Measurements from ENCODE around the gene IFI44L. TPM values are rescaled to one million over a fixed set of nuclear protein-coding genes. Genes with fewer than 3 reads are reported as not detected.

Gene IFI44L
- total RNA-seq, 1 experiment from 2014 or later, result 0.10 TPM

GRCh38 chr1:78627321-78627720 is 7.1 kb downstream of the IFI44L start:
- no peak for TF ChIP-seq SP1 (IDR thresholded peaks at IDR 0.05; ENCODE audit: low read depth)
- TF ChIP-seq EGR1 (IDR thresholded peaks at IDR 0.05; ENCODE audit: low read depth), result no peak
- no peak for TF ChIP-seq TCF7L2 (IDR thresholded peaks at IDR 0.05; ENCODE audit: borderline replicate concordance, extremely low read depth, insufficient read depth, insufficient read length)
- TF ChIP-seq REST (IDR thresholded peaks at IDR 0.05; ENCODE audit: low read depth), result no peak
- TF ChIP-seq POLR2A (IDR thresholded peaks at IDR 0.05; ENCODE audit: borderline replicate concordance, extremely low read depth, insufficient read depth, insufficient read length), result no peak
- no peak for TF ChIP-seq EZH2 (IDR thresholded peaks at IDR 0.05)
- Histone ChIP-seq H3K79me2 (ENCODE audit: insufficient read depth, low read length) (no peaks in the 10 kb centered on the region), H3K36me3 (ENCODE audit: control insufficient read depth in 1 of 2, insufficient read depth in 2 of 2, low read length in 2 of 2) (no peaks in the 10 kb centered on the region), H3K9ac (ENCODE audit: low read length) (no peak overlapping the region), H3K4me3 (replicated peaks in 1 of 2; ENCODE audit: low read depth in 1 of 2, low read length in 2 of 2) (no peak overlapping the region), H3K27me3 (ENCODE audit: insufficient read depth, low read length) (no peaks in the 10 kb centered on the region), H4K20me1 (ENCODE audit: insufficient read depth) (no peaks in the 10 kb centered on the region), H3K9me2 (ENCODE audit: insufficient read depth) (no peaks in the 10 kb centered on the region), H3K9me3 (ENCODE audit: control insufficient read depth in 1 of 2, insufficient read depth in 1 of 2, low read depth in 1 of 2, low read length in 2 of 2) (no peaks in the 10 kb centered on the region), H3K4me1 (ENCODE audit: control insufficient read depth in 1 of 2, insufficient read depth in 2 of 2, low read length in 2 of 2) (no peaks in the 10 kb centered on the region), H3K27ac (ENCODE audit: low read depth, low read length) (no peak overlapping the region), H3K4me2 (ENCODE audit: low read length) (no peak overlapping the region), H2AFZ (ENCODE audit: low read depth, low read length, poor library complexity, severe bottlenecking) (no peak overlapping the region)
- BruUV-seq (replicated peaks), result no TSS peak
- no peak for DNase-seq (ENCODE audit: low read depth, low spot score)
- ChIA-PET CTCF (interaction anchor here (1.7 kb wide), 1 partner anchor 10 kb away, joined by 10 read pairs; no protein-coding TSS in a partner anchor), RAD21 (ENCODE audit: low non-redundant PET in 1 of 2, low total read pairs in 2 of 2, uncharacterized antibody in 2 of 2, unreplicated experiment in 2 of 2) (no interaction called here), POLR2A (interaction anchor here (1.4 kb wide), 1 partner anchor 623 kb away, joined by 4 read pairs; the partner anchor contains the start of gene DNAJB4)
- no peak for ATAC-seq
- intact Hi-C loops (cut with micrococcal nuclease), result no loop called here

GRCh38 chr1:78630600-78630999 is 10.4 kb downstream of the IFI44L start:
- intact Hi-C loops (cut with micrococcal nuclease), result no loop called here
- CTCF ChIA-PET, result no interaction called here

More at GRCh38 chr1:78630600-78630999, 10.4 kb downstream of the IFI44L start:
- no peak for DNase-seq (ENCODE audit: low read depth, low spot score)
- ChIA-PET RAD21 (ENCODE audit: low non-redundant PET in 1 of 2, low total read pairs in 2 of 2, uncharacterized antibody in 2 of 2, unreplicated experiment in 2 of 2) (no interaction called here), POLR2A (no interaction called here)
- Histone ChIP-seq H3K4me2 (ENCODE audit: low read length) (no peak overlapping the region), H3K9ac (ENCODE audit: low read length) (no peak overlapping the region), H3K4me1 (ENCODE audit: control insufficient read depth in 1 of 2, insufficient read depth in 2 of 2, low read length in 2 of 2) (no peaks in the 10 kb centered on the region), H3K36me3 (ENCODE audit: control insufficient read depth in 1 of 2, insufficient read depth in 2 of 2, low read length in 2 of 2) (no peaks in the 10 kb centered on the region), H4K20me1 (ENCODE audit: insufficient read depth) (no peaks in the 10 kb centered on the region), H3K27me3 (ENCODE audit: insufficient read depth, low read length) (no peaks in the 10 kb centered on the region), H2AFZ (ENCODE audit: low read depth, low read length, poor library complexity, severe bottlenecking) (no peak overlapping the region), H3K9me3 (ENCODE audit: control insufficient read depth in 1 of 2, insufficient read depth in 1 of 2, low read depth in 1 of 2, low read length in 2 of 2) (no peaks in the 10 kb centered on the region), H3K27ac (ENCODE audit: low read depth, low read length) (no peak overlapping the region), H3K9me2 (ENCODE audit: insufficient read depth) (no peaks in the 10 kb centered on the region), H3K79me2 (ENCODE audit: insufficient read depth, low read length) (no peaks in the 10 kb centered on the region), H3K4me3 (replicated peaks in 1 of 2; ENCODE audit: low read depth in 1 of 2, low read length in 2 of 2) (no peak overlapping the region)
- TF ChIP-seq CEBPB (IDR thresholded peaks at IDR 0.05; ENCODE audit: low read depth), result no peak
- TF ChIP-seq ELF1 (IDR thresholded peaks at IDR 0.05; ENCODE audit: borderline replicate concordance, low read depth), result no peak
- no peak for TF ChIP-seq JUND (IDR thresholded peaks at IDR 0.05)
- TF ChIP-seq YY1 (IDR thresholded peaks at IDR 0.05; ENCODE audit: extremely low read depth, insufficient replicate concordance, low read depth, low read length), result no peak
- no peak for TF ChIP-seq EZH2phosphoT487 (IDR thresholded peaks at IDR 0.05; ENCODE audit: borderline replicate concordance)
- no TSS peak for BruUV-seq (replicated peaks)
- ATAC-seq, result no peak

Data from HCT116 (cell line).